ENCODE data around the gene ANKRD33B.

DNA sequence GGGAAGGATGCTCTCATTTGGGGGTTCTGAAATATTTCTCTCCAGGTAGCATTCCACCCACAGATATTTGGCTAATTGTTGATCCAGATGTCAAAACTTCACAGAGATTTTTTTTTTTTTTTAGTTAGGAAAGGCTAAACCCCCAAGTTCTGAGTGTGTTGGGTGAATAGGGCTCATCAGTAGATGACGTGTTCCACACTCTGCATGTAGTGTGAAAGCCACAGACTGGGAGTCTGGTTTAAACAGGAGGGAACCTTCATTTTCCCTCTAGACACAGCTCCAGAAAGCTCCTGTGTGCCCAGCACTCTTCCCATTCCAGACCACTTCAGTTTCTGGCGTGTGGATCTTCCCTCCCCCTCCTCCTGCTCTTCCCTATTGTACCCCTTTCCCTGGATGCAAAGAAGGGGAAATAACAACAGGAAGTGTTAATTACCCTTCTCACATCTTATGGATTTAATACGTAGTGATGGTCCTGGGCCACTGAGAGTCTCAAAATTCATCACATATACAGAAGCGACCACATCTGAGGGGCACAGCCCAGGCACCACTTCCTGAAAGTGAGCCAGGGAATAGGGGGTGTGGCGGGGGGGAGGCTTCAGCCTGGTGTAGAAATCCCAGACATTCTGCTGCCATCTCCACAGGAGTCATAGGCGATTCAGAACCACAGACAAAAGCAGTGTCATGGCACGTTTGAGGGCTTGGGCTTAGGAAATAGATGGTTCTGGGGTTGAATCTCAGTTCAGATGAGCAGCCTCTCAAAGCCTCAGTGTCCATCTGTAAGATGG, 132.1 kb downstream of the ANKRD33B start:
- TF ChIP-seq GATA2 (IDR thresholded peaks at IDR 0.05; ENCODE audit: low read depth, low read length) (no peak), GATA3 (IDR thresholded peaks at IDR 0.05; ENCODE audit: low read depth, low read length) (no peak)
